Measurements from ENCODE around the gene ERCC4. TPM values are rescaled to one million over a fixed set of nuclear protein-coding genes. Genes with fewer than 3 reads are reported as not detected.

The ERCC4 gene
- total and polyA plus RNA-seq, 3 donors from 2014 or later: 17.7 to 29.3 (median 19.6) TPM

GRCh38 chr16:13953501-13953900, 33.5 kb downstream of the ERCC4 start:
- WGBS, 2 donors: 92 to 94% methylated on average over 2 of the region's 2 CpGs
- Histone ChIP-seq H3K4me3 (no peak overlapping the region), H3K4me1 (peaks cover 5% of the 10 kb centered on the region), H3K9me3 (no peaks in the 10 kb centered on the region), H3K27ac (no peak overlapping the region), H3K36me3 (ENCODE audit: low read depth, missing control alignments) (no peaks in the 10 kb centered on the region), H3K27me3 (no peaks in the 10 kb centered on the region)
- TF ChIP-seq POLR2A (IDR thresholded peaks at IDR 0.05): no peak
- TF ChIP-seq, protein P1, sequence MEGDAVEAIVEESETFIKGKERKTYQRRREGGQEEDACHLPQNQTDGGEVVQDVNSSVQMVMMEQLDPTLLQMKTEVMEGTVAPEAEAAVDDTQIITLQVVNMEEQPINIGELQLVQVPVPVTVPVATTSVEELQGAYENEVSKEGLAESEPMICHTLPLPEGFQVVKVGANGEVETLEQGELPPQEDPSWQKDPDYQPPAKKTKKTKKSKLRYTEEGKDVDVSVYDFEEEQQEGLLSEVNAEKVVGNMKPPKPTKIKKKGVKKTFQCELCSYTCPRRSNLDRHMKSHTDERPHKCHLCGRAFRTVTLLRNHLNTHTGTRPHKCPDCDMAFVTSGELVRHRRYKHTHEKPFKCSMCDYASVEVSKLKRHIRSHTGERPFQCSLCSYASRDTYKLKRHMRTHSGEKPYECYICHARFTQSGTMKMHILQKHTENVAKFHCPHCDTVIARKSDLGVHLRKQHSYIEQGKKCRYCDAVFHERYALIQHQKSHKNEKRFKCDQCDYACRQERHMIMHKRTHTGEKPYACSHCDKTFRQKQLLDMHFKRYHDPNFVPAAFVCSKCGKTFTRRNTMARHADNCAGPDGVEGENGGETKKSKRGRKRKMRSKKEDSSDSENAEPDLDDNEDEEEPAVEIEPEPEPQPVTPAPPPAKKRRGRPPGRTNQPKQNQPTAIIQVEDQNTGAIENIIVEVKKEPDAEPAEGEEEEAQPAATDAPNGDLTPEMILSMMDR (IDR thresholded peaks at IDR 0.05): no peak
- intact Hi-C loops (cut with DNase I; ENCODE audit: low total_unique reads): no loop called here
- DNase-seq: no peak

- Histone ChIP-seq H3K4me3 (no peak overlapping the region), H3K36me3 (ENCODE audit: low read depth, missing control alignments) (no peaks in the 10 kb centered on the region), H3K4me1 (peaks cover 5% of the 10 kb centered on the region), H3K27me3 (no peaks in the 10 kb centered on the region), H3K27ac (no peak overlapping the region), H3K9me3 (no peaks in the 10 kb centered on the region)
- intact Hi-C loops (cut with DNase I; ENCODE audit: low total_unique reads): no loop called here
- WGBS, 2 donors: 25 to 42% methylated on average over 14 of the region's 14 CpGs
- no peak for TF ChIP-seq POLR2A (IDR thresholded peaks at IDR 0.05)
- TF ChIP-seq, protein P1 (IDR thresholded peaks at IDR 0.05): no peak
- no peak for DNase-seq
Measured at GRCh38 chr16:13956635-13957196, 36.8 kb downstream of the ERCC4 start.

DNA sequence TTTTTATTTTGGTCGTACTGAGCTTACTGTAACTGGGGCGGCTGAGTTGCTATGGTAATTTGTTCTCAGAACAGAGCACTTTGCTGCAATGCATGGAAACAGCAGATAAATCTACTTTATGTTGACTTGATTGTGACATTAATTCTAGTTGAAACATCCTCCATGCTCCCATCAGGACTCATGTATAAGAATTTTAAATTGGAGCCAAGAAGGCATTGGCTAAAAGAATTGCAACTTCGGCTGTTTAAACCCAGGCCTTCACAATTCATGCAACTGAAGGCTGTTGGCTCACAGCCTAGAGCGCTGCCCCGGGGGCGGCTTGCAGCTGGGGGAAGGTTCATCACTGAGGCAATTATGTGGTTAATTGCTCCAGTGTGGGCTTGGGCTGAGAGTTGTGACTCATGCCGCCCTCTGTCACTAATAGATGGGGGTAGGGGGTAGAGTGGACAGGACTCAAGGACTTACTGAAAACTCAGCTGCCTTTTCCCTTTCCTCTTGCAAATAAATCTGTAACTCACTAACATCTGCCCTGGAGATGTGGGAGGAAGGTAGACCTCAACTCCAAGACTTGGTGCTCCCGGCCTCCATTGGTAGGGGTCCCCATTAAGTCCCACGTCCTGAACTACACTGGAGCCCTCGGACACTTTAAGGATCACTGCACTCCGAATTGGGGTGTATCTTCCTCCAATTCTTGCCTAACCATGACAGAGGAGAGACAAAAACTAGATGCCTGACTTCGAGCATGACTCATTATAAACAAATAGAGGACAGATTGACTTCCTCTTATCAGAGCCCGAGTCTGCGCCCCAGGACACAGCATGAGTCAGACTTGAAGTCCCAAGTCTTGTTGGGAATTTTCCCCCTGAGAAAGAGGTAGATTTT, 37.5 kb downstream of the ERCC4 start:
- no peaks in the 10 kb centered on the region for H3K9me3 ChIP-seq
- H3K27me3 ChIP-seq: no peaks in the 10 kb centered on the region
- TF ChIP-seq, protein P1 (IDR thresholded peaks at IDR 0.05): no peak
- no peak for TF ChIP-seq POLR2A (IDR thresholded peaks at IDR 0.05)
- peak overlapping the region in 1 of 2 donors; percentile 70 for H3K27ac ChIP-seq
- intact Hi-C loops (cut with DNase I; ENCODE audit: low total_unique reads): no loop called here
- DNase-seq: peak; percentile 53
- WGBS, 2 donors: 23 to 29% methylated on average over 14 of the region's 14 CpGs
- peaks cover 5% of the 10 kb centered on the region for H3K4me1 ChIP-seq
- H3K4me3 ChIP-seq: no peak overlapping the region
- no peaks in the 10 kb centered on the region for H3K36me3 ChIP-seq (ENCODE audit: low read depth, missing control alignments)

- Histone ChIP-seq H3K9me3 (no peaks in the 10 kb centered on the region), H3K4me1 (peaks cover 5% of the 10 kb centered on the region), H3K27ac (no peak overlapping the region), H3K36me3 (ENCODE audit: low read depth, missing control alignments) (no peaks in the 10 kb centered on the region), H3K27me3 (no peaks in the 10 kb centered on the region), H3K4me3 (no peak overlapping the region)
- DNase-seq: no peak
- WGBS, 2 donors: 86 to 90% methylated on average over 4 of the region's 4 CpGs
- intact Hi-C loops (cut with DNase I; ENCODE audit: low total_unique reads): no loop called here
- TF ChIP-seq POLR2A (IDR thresholded peaks at IDR 0.05): no peak
- TF ChIP-seq, protein P1 (IDR thresholded peaks at IDR 0.05): no peak
Measured at GRCh38 chr16:13958474-13958873, 38.5 kb downstream of the ERCC4 start.
